NCI-H1436 treated with DMSO at 0.1 percent for 48 hours (cell line): ENCODE measurements around the gene PGM2L1.
"Not testable (repeated sequence)": the region's sequence is repeated elsewhere in the genome, so short reads cannot be mapped to it uniquely, and the experiment has no call there.

Source experiments
- DNase-seq: peaks from one replicate; lab custom pipeline; 2025; lab: John Stamatoyannopoulos, UW

Gene PGM2L1

DNA sequence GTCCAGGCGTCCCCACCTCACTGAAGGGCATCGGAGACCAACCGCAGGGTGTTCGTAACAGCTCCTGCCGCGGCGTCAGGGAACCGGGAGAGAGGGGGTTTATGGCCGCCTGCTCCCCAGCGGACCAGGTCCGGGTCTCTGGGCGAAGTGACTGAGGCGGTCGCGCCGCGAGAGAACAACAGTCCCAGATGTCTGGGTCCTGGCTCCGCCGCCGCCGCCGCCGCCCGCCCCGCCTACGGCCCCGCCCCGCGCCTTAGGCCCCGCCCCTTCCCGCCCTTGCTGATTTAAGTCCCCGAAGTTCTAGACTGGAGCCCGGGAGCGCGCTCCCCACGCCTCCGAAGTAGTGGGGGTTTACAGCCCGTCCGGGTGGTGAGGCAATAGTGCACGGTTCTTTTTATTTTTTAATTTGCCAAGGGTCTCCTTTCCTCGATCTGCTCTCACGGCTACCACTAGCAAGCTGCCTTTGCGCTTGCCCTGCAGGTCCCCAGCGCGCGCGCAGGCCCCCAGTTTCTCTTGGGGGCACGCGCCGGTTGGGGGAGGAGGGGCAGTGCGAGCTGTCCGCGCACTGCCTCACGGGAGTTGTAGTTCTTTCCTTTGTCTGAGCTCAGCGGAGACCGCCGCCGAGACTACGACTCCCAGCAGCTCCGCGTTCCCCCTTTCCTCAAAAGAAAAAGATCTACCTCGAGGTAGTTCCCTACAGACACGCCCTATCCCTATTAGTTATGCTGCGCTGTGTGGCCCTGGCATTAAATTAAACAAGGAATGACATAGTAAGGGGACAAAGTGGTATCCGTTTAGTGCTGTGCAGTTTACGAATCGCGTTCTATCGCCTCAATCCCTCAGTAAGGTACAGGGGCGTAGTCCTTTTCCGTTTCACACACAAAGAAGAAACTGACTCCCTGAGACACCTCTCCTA, at the start of gene PGM2L1:
Gene PGM2L1 (minus strand): TSS at position 190 of the 916 bp plus-strand sequence. CDS start 272 bp downstream, outside the sequence.
- peak; percentile 86 for DNase-seq

DNA sequence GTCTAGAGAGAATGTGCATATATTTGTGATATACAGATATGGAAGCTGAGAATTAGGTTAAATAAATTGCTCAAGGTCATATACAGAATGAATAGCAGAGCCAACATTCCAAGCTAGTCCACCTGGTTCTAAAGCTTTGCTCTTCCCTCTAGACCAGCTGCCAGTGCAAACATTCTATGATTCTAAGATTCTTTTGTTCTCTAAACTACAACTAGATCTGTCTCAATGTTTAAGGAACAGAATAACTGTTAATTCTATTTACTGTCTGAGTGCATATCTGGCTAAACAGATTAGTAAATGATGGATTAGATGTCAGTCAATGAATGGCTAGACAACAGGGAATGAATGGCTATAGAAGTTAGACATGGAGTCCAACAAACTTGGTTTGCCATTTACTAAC, 49.5 kb upstream of the PGM2L1 start:
- DNase-seq = no peak

DNA sequence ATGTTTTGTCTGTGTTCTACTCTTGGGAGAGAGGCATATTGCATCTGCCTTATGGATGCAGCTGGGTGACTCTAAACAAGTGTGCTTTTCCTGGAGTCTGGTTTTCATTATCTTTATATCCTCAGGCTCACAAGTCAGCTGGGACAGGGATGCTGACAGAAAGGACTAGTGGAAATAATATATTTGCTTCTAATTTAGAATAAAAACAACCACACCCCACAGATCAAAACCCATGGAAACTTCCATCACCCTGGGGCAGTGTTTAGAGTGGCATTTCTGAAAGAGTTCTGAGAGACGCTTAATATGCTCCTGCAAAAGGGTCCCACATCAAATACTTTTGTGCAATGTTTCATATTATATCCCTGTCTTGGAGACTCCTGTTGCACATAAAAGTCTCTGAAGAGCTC, 48.3 kb upstream of the PGM2L1 start:
- no peak for DNase-seq

DNA sequence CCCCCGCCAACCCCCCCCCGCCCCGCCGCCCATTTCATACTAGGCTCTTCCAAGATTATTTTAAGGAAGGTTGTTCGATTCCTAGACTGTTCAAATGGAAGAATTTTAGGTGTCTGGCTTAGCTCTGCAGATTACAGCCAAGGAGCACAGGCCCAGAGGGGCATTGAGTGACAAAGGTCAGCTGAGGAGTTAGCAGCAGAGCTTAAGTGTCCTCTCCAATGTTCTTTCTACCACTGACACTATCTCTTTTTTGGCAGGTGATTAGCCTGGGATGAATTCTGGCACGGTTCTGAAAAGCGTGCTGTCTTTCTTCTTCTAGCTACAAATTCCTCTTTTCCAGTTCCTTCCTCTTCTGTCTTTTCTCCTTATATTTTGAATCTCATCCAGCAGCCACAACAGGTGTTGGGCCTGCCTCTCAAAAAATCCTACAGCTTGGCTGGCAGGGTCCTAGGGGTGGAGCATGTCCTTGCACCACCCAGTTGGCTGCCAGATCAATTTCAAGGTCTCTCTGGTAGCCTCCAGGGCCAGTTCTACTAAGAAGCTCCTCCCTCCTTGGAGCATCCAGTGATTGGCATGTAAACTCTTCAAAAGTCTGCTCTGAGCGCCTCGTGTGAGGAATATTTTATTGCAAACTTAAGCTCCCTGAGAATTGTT, 46.1 kb upstream of the PGM2L1 start:
- DNase-seq = no peak

DNA sequence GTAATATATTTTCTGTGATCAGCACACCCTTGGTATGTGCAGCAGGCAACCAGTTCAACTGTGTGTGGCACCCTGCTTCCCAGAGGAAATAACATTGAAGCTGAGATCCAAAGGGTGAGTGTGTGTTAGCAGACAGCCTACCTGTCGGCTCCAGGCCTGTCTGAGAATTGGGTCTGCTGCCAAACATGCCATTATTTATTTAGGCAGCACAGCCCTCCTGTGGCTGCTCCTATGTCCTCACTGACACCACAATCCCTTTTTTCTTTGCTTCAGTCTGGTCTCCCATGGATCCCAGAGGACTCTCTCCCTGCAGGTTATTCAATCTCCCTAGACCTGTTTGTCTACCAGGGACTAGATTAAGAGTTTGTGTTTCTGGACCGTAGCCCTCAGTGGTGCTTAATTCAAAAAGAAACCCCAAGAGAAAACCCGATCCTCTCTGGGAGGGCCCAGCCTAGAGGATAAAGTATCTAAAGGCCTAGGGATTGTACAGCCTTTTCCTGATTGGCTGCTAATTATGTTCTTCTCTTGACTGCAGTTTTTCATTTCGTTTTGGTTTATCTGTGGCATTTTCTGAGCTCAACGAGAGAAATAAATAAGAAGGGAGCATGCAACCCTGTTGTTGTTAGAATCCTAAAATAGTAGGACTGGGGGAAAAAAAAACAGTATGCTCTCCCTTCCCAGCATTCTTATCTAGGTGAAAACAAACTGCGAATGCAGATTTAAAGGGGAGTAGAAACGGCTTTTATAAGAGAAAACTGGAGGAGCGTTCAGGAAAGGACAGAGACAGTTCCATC, 45.0 kb upstream of the PGM2L1 start:
- DNase-seq = peak; percentile 45

DNA sequence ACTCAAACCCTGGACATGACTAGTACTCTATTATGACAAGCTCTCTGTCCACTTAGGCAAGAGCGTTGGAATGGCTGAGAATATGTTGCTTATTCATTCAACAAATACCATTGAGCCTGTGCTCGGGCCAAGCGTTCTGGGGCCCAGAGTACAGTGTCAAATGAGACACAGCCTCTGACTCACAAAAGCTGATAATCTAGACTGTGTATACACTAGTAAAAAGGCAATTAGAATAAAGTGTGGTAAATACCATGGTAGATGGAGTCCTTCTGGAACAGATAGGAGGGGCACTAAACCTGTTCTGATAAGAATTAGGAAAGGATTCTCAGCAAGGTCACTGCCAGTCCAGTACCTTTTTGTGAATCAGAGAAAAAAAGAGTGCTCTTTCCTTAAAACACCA, 44.4 kb upstream of the PGM2L1 start:
- no peak for DNase-seq

DNA sequence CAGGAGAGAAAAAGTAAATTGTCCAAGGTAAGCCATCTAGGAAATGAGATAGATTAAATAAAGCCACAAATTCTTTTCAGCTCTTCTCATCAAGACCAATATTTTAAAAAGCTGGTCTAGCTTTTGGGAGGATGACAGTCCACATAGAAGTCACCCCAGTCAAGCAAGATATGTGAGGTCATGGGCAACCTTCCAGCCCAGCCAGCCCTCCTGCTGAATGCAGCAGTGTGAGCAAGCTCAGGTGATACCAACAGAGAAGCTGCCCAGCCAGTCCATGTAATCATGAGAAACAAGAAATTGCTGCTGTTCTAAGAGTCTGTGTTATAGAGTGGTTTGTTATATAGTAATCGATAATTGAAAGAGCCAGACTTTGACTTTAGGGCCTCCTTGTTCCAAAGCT, 40.4 kb upstream of the PGM2L1 start:
- no peak for DNase-seq

DNA sequence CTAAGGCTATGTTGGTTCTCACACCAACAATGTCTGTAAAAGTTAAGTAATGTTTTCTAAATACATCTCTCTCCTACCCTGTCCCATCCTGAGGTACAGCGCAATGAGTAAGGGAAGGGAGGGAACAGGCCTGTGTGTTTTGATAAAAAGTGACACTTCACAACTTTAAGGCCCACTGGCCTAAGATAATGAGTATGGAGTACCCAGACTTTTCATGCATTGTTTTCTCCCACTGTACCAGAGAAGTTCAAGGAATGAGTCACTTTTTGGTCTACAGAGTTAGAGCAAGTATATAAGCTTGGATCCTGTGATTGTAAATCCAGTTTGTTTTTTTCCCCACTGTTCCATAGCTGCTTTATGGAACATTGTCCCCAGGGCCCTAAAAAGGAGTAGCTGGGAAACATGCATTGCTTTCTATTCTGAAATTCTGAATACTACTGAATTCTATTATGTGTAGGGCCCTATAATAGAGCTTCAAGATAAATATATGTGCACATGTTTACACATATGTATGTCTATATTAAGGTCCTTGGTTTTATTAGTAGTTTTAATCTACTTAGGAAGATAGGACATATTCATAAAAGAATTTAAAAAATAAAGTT, 39.3 kb upstream of the PGM2L1 start:
- DNase-seq = no peak

DNA sequence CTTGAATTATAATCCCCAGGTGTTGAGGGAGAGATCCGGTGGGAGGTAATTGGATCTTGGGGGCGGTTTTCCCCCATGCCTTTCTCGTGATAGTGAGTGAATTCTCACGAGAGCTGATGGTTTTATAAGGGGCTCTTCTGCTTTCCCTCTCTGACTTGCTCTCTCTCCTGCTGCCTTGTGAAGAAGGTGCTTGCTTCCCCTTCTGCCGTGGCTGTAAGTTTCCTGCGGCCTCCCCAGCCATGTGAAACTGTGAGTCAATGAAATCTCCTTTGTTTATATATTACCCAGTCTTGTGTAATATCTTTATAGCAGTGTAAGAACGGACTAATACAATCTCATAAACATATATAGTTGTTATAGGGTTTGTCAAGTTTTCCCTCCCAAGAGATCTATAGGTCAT, 36.3 kb upstream of the PGM2L1 start:
- DNase-seq = no peak

DNA sequence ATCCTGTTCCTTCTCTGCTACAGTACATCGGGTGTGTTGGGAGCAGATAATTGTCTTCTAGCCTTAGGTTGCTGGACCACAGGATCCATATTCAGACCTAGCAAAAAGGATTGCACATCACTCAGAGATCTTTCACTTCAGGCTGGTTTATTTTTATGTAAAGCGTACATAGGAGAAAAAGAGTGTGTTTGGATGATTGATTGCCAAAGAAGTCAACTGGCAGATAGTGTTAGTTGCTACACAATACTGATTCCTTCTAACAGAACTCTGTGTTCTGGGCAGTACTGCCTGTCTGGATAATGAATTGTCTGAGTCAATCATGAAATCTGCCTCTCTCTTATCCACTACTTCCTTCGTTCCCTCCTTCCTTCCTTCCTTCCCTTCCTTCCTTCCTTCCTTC, 31.0 kb upstream of the PGM2L1 start:
- no peak for DNase-seq

DNA sequence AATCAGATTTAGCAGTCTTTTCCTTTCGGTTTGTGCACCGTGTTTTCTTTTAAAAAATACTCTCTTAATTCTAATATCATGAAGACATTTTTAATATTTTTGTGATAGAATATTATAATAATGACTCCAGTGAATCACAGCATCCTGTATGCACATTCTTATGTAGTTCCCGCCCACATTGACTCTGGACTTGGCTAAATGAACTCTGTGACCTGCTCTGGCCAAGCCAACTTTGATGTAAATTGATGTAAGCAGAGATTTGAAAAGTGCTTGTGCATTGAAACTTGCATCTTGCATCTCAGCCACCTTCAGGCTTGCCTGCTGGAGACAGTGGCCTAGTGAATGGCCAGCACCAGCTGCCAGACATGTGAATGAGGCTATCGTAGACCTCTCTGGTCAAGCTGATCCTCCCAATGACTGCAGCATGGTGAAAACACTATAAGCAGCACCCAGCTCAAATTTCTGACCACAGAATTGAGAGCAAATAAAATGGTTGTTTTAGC, 29.2 kb upstream of the PGM2L1 start:
- no peak for DNase-seq

DNA sequence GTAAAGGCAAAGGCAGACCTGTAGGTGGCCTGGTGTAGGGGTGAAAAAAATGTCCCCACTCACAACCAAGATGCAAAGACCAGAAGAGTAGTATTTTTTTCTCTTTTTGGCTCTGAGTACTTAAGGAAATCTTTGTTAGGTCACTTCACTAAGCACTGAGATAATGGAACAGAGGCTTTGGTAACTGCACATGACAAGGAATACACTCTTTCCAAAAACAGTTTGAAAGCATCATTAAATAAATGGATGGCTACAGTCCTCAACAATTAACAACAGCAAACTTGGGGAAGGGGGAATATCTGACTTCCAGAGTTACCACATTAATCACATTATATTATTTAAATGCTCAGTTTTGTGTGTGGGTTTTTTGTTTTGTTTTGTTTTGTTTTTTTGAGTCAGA, 26.9 kb upstream of the PGM2L1 start:
- no peak for DNase-seq

DNA sequence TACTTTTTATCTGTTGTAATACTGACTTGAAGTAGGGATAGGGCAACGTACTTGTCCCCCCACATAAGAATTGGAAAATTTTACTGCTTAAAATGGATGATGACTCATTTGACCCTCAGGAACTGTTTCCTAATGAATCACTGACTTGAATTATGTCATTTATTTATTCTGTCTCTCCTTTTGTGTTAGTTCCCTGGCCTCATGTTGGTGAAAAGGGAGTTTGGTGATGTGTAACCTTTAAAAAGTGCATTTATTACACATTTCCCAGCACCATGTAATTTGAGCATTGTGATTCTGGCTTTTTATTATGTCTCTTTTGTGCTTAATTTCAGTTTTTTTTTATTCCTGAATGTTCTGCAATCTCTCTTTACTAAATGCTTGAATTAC, 20.3 kb upstream of the PGM2L1 start:
- no peak for DNase-seq

DNA sequence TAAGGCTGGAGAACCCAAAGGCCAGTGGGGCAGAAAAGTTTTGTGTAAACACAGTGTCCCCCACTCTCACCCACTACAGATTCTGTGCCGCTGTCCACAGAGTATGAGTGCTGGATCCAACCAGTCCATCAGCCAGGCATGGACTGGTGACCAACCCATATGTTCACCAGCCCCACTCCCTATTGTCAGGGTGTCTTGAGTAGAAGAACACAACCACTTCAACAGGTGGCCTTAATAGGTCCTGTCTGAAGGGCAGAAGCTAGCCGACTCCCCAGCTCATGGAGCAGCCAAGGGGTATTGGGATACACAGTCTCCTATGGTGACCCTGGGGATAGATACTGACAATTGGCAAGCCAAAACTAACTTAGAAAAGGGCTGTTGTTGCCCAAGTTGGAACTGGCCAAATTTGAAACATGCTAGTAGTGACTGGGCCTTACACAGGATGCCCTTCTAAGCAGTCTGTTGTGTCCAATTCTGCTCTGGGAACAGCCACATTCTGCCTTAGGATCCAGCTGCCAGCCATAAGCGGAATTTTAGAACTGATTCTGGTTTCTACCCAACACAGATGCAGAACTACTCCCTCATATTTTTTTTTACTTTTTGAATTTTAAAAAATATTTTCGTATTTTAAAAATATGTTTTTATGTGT, 19.8 kb upstream of the PGM2L1 start:
- no peak for DNase-seq

DNA sequence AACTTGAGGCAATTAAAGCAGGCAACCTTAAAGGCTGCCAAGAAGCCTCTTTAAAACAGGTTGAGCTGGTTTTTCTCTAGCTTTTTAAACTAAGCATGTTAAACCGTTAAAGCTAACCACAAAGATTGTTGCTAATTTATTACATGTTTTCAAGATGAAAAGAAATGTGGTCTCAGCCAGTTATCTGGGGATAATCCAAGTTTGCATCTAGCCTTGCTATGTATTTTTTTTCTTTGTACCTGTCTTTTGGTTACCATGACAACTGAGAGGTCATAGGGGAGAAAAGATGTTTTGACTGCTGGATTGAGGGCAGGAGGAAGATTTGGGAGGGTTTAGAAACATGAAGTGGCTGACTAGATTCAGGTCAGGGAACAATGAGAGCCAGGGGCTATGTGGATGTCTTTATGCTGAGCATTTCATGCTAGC, 19.2 kb upstream of the PGM2L1 start:
- no peak for DNase-seq

DNA sequence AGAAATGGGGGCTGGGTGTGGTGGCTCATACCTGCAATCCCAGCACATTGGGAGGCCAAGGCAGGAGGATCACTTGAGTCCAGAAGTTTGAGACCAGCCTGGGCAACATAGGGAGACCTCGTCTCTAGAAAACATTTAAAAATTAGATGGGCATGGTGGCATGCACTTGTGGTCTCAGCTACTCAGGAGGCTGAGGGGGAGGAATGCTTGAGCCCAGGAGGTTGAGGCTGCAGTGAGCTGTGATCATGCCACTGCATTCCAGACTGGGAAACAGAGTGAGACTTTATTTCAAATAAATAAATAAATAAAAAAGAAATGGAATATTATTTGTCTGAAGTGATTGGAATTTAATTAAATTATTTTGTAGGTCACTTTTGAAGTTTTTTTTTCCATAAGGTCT, 18.7 kb upstream of the PGM2L1 start:
- not testable (repeated sequence) for DNase-seq

DNA sequence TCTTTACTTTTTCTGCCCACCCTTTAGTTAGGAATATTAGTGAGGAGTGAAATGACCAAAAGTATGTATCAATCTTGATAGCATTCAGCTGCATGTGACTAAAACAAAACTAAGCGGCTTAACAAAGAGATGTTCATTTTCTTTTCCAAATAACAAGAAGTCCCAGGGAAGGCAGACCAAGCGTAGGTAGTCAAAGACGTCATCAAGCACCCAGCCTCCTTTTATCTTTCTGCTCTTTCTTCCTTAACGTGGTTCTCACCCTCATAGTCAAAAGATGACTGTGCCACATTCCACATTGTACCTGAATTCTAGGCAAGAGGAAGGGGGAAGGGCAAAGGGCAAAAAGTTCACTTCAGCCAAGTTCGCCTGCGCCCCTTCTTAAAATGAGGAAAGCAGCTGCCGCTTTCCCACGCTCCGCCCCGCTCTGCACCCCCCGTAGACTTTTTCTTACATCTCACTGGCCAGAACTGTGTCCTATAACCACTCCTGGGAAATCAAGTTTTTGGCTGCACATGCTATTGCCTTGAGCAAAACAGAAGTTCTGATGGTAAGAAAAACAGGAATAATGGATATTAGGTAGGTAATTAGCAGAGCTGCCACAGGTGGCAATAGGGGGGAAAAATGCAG, 14.6 kb upstream of the PGM2L1 start:
- DNase-seq = no peak

DNA sequence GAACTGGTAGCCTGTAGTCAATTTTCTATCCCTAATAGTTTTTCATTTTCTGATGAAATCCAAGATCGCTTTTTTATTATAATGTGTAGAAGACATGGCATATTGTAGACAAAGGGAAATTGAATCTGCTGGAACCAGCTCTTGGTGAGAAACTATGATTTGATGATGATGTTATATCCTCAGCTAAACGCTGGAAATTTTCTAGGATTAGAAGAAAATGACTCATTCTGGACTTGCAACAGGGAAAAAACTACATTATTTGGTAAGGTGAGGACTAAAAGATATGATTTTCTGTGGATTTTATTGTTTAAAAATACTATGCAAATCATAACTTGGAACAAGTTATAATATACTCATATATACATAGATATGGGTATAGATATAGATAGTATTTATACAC, 14.1 kb upstream of the PGM2L1 start:
- DNase-seq = no peak

DNA sequence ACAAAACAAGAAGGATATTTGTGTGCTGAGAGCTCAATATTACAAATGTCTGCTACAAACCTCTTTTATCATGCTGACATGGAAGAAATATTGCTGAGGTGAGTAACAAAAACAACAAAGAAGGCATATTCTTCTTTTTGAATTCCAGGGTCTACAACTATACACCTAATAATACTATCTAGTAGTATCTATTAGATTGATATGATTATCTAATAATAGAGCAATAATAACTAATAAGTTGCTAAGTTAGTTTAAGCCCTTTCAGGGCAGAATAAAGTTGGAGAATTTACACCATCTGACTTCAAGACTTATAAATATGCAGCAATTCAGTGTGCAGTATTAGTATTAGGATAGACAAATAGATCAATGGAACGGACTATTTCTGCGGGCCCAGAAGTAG, 11.4 kb upstream of the PGM2L1 start:
- DNase-seq = no peak

DNA sequence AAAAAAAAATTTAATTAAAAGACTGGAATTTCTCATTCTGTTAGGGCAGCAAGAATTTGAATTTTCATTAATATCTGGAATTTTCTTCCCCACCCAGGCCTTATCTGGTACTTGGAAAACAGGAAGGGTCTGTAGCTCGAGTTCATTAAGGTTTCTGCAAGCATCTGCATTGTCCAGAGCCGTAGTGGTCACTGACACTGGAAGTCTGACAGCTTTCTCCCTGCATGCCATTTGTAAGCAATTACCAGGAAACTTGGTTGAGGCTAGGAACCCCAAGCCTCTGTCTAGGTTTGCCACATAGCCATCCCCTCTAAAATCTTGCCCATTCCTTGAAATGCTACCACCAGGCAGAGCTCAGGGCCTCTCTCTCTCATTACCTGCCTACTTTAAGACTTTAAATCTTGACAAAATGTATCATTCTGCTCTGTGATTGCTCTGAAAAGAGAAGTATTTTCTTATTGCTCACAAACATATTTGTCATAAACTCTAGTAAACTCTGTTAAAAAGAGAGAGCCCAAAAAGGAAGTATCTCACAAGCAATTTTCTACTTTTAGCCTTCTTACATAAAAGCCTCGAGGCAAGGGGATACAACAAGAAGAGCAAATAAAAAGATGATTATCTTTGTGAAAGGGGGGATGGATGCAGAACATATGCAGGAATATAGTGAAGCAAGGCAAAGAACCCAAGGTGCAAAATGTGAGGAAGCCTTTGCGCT, 5.5 kb upstream of the PGM2L1 start:
- DNase-seq = no peak
